Left lung (tissue), 10 donors: Measurements from ENCODE around the gene UGT2A2. TPM values are rescaled to one million over a fixed set of nuclear protein-coding genes. Genes with fewer than 3 reads are reported as not detected.

Experiments
- ATAC-seq: fragments of 200-7000 bp; cut with Tn5 transposase; one replicate; pipeline ENCODE4 v1.9.1; 2020; ENCODE audit warnings: moderate library complexity
- DNase-seq, 4 donors: peaks; one replicate each; pipeline ENCODE4 v3.0.0-alpha.2; 2013 to 2020
- H3K27ac ChIP-seq, 2 donors: fragments of 200-600 bp; sonication (generic) in 1 of 2; one replicate each; pipeline versions ENCODE4 v1.5.0 to v1.8.0; 2020 to 2021
- H3K27me3 ChIP-seq, 2 donors: fragments of 200-600 bp; sonication (generic) in 1 of 2; one replicate each; pipeline versions ENCODE4 v1.5.0 to v1.8.0; 2020 to 2021
- H3K36me3 ChIP-seq, 2 donors: fragments of 200-600 bp; sonication (generic) in 1 of 2; one replicate each; pipeline versions ENCODE4 v1.5.0 to v1.8.0; 2020 to 2021
- H3K4me1 ChIP-seq, 2 donors: fragments of 200-600 bp; one replicate each; pipeline ENCODE4 v1.8.0; 2021
- H3K4me3 ChIP-seq, 2 donors: fragments of 200-600 bp; sonication (generic) in 1 of 2; one replicate each; pipeline versions ENCODE4 v1.5.0 to v1.8.0; 2020 to 2021; ENCODE audit warnings: mild to moderate bottlenecking in 1 of 2
- H3K9me3 ChIP-seq, 2 donors: fragments of 200-600 bp; sonication (generic) in 1 of 2; one replicate each; pipeline versions ENCODE4 v1.5.0 to v1.8.0; 2020 to 2021
- intact Hi-C, 2 donors: fragments of 100-400 bp; cut with DNase I; formaldehyde crosslinking; loops; one replicate each; pipeline versions ENCODE4 v1.11.2 to v1.14.2; 2022
- polyA plus RNA-seq, 6 donors: library from polyadenylated mRNA; unstranded; fragments of 120-200 nt; gene quantifications; one replicate each; pipeline ENCODE4 v1.2.1, GENCODE V29; 2013; ENCODE audit not compliant: insufficient read length in 6 of 6
- total RNA-seq, 2 donors: library from RNA; stranded (reverse); fragmentation: NEBNext Ultra II Directional; extraction: Animal tissue kit (Norgen Biotek cat#: 25700); gene quantifications; one replicate each; pipeline ENCODE4 v1.2.1, GENCODE V29; 2021
- TF ChIP-seq, protein P1 (sequence below), 2 donors: fragments of 200-600 bp; sonication (generic) in 1 of 2; IDR thresholded peaks; one replicate each; pipeline versions ENCODE4 v1.5.0 to v1.8.0; 2021; ENCODE audit warnings: antibody characterized with exemption in 2 of 2
- donor health status: DM: no; HTN: yes; CAD: no.
- donor health status: DM: no; HTN: no; CAD: no.

The UGT2A2 gene
- total and polyA plus RNA-seq, 8 donors, result not detected

DNA sequence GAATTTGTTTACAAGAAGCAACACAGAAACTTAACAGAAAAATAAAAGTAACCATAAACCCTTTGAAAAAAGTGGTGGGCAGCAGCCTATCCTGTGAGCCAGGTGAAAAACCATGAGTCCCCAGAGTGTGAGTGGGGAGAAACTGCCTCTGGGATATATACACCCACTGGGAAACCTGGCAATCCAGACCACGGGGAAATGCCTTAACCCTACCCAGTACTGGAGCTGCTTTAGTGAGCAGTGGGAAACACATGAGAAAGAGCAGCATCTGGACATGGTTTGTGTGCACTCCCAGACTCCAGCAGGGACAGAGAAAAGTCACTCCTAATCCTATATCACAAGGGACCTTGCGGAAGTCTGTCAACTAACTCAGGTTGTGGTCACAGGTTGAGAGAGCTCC is 39.4 kb downstream of the UGT2A2 start:
- H3K4me1 ChIP-seq, result no peaks in the 10 kb centered on the region
- no peaks in the 10 kb centered on the region for H3K9me3 ChIP-seq
- ATAC-seq, result no peak
- H3K4me3 ChIP-seq, result no peak overlapping the region
- no peaks in the 10 kb centered on the region for H3K27me3 ChIP-seq
- no peak for DNase-seq
- intact Hi-C loops, result no loop called here
- no peak overlapping the region for H3K27ac ChIP-seq
- H3K36me3 ChIP-seq, result no peaks in the 10 kb centered on the region
- TF ChIP-seq, protein P1, sequence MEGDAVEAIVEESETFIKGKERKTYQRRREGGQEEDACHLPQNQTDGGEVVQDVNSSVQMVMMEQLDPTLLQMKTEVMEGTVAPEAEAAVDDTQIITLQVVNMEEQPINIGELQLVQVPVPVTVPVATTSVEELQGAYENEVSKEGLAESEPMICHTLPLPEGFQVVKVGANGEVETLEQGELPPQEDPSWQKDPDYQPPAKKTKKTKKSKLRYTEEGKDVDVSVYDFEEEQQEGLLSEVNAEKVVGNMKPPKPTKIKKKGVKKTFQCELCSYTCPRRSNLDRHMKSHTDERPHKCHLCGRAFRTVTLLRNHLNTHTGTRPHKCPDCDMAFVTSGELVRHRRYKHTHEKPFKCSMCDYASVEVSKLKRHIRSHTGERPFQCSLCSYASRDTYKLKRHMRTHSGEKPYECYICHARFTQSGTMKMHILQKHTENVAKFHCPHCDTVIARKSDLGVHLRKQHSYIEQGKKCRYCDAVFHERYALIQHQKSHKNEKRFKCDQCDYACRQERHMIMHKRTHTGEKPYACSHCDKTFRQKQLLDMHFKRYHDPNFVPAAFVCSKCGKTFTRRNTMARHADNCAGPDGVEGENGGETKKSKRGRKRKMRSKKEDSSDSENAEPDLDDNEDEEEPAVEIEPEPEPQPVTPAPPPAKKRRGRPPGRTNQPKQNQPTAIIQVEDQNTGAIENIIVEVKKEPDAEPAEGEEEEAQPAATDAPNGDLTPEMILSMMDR (IDR thresholded peaks at IDR 0.05), result no peak

DNA sequence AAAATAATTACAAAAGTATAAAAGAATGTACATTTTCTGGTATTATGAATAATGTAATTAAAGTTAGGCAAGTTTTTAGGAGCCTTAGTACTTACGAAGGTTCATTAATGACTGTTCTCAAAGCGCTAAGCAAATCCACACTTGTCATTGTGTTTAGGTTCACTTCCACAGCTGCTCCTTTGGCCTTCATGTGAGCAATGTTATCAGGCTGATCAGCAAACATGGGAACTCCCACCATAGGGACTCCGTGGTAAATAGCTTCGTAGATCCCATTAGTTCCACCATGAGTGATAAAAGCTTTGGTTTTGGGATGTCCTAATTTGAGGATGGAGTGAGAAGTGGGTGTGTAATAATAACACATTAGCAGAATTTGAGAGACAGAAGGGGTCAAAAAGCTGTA is 45.1 kb downstream of the UGT2A2 start:
- Histone ChIP-seq H3K27ac (no peak overlapping the region), H3K4me3 (no peak overlapping the region), H3K27me3 (no peaks in the 10 kb centered on the region), H3K36me3 (no peaks in the 10 kb centered on the region), H3K9me3 (no peaks in the 10 kb centered on the region), H3K4me1 (no peaks in the 10 kb centered on the region)
- DNase-seq (no peak), ATAC-seq (no peak)
- intact Hi-C loops, result no loop called here
- TF ChIP-seq, protein P1 (IDR thresholded peaks at IDR 0.05), result no peak

DNA sequence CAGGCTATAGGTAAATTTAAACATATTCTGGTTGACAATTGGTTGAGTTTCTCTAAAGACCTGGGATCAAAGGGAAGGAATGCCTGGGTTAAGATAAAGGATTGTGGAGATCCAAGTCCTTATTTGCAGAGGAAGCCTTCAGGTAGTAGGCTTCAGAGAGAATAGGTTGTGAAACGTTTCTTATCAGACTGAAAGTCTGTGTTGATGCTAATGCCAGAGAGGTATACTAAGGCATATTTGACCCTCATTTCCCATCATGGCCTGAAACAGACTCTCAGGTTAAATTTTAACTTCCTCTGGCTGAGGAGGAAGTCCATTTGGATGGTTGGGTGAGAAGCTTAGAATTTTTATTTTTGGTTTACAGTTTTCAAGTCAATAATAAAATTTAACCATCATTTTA is 48.1 kb downstream of the UGT2A2 start:
- intact Hi-C loops, result no loop called here
- no peaks in the 10 kb centered on the region for H3K4me1 ChIP-seq
- no peaks in the 10 kb centered on the region for H3K9me3 ChIP-seq
- H3K27ac ChIP-seq, result no peak overlapping the region
- ATAC-seq, result no peak
- H3K36me3 ChIP-seq, result no peaks in the 10 kb centered on the region
- no peak for DNase-seq
- H3K4me3 ChIP-seq, result no peak overlapping the region
- H3K27me3 ChIP-seq, result no peaks in the 10 kb centered on the region
- TF ChIP-seq, protein P1 (IDR thresholded peaks at IDR 0.05), result no peak

DNA sequence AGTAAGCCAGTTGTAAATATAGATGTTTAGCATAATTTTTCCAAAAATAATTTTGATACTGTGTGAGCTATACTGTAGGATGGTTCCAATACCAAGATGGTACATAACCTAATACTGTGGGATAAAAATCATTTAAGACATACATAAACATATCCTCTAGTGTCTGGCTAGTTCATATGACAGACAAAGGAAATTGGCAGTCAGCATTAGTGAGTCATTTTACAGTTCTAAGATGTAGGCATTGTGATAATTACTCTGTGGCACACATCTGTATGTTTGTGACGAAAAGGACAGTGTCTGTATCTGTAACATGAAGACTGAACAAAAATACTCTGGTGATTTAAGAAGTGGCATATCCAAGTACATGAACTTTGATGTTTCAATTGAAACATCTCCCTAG is 49.6 kb downstream of the UGT2A2 start:
- H3K9me3 ChIP-seq, result no peaks in the 10 kb centered on the region

DNA sequence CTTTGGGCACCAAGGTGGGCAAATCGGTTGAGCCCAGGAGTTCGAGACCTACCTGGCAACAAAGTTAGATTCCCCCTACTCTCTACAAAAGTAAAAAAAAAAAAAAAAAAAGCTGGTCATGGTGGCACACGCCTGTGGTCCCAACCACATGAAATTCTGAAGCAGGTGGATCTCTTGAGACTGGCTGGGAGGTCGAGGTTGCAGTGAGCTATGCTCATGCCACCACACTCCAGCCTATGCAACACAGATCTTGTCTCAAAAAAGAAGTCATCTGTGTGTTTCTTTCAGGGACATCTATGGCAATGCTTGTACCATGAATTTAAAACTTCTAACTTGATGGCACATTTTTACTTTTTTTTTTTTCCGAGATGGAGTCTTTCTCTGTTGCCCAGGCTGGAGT is 55.3 kb downstream of the UGT2A2 start:
- DNase-seq, result no peak
- Histone ChIP-seq H3K27ac (no peak overlapping the region), H3K36me3 (no peaks in the 10 kb centered on the region), H3K4me1 (no peaks in the 10 kb centered on the region), H3K4me3 (no peak overlapping the region), H3K9me3 (no peaks in the 10 kb centered on the region), H3K27me3 (no peaks in the 10 kb centered on the region)
- no peak for ATAC-seq
- TF ChIP-seq, protein P1 (IDR thresholded peaks at IDR 0.05), result no peak
- intact Hi-C loops, result no loop called here

More for the DNA sequence above, 49.6 kb downstream of the UGT2A2 start:
- Histone ChIP-seq H3K4me1 (no peaks in the 10 kb centered on the region), H3K4me3 (no peak overlapping the region), H3K27ac (no peak overlapping the region), H3K36me3 (no peaks in the 10 kb centered on the region), H3K27me3 (no peaks in the 10 kb centered on the region)
- no peak for ATAC-seq
- intact Hi-C loops, result no loop called here
- TF ChIP-seq, protein P1 (IDR thresholded peaks at IDR 0.05), result no peak
- no peak for DNase-seq
